Suprapubic skin (tissue), 4 donors: ENCODE measurements around the gene SLC16A13.

Source experiments
- EP300 ChIP-seq: sonication (generic); formaldehyde crosslinking; IDR thresholded peaks from one replicate; pipeline ENCODE4 v1.6.1; 2017; ENCODE audit warnings: antibody characterized with exemption
- POLR2A ChIP-seq, 2 donors: fragments of 450-650 bp; IDR thresholded peaks; one replicate each; pipeline ENCODE4 v1.6.1; 2017; ENCODE audit warnings: antibody characterized with exemption in 2 of 2, mild to moderate bottlenecking in 2 of 2, moderate library complexity in 2 of 2
- POLR2AphosphoS5 ChIP-seq, 3 donors: sonication (generic); formaldehyde crosslinking; IDR thresholded peaks; one replicate each; pipeline ENCODE4 v1.6.1; 2017; ENCODE audit warnings: antibody characterized with exemption in 3 of 3
- TF ChIP-seq, protein P1 (sequence below), 2 donors: fragments of 200-600 bp in 1 of 2; fragments of 450-650 bp in 1 of 2; sonication (generic) in 1 of 2; IDR thresholded peaks; one replicate each; pipeline ENCODE4 v1.5.1; 2016 to 2019; ENCODE audit warnings: antibody characterized with exemption in 2 of 2, mild to moderate bottlenecking in 1 of 2, moderate library complexity in 1 of 2

DNA sequence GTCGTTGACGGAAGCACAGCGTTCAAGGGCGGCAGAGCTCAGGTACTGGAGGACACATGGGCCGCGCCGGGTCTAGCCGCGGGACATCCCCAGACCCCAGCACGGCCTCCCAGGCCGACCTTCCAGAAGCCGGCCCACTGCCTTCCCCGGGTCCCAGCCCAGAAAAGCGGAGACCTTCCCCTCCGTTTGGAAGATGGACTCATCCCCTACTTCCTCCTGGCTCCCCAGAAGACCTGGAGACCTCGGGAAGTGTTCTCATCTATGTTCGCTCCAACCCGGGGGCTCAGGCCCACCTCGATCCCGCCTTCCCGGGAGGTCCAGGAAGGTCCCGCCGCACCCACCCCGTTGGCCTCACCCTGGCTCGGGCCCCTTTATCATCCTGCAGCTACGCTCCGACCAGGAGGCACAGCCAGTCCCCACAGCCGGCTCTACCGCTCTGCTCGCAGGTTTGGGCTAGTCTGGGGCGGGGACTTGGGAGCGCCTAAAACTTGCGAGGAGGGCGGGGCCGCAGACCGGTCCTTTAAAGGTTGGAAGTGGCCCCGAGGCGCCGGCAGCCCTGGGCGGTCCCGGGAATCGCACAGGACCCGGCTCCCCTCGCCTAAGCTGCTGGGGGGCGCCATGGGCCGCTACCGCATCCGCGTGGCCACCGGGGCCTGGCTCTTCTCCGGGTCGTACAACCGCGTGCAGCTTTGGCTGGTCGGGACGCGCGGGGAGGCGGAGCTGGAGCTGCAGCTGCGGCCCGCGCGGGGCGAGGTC is 40.1 kb upstream of the SLC16A13 start, which contains the start of gene ALOX12:
- TF ChIP-seq, protein P1, sequence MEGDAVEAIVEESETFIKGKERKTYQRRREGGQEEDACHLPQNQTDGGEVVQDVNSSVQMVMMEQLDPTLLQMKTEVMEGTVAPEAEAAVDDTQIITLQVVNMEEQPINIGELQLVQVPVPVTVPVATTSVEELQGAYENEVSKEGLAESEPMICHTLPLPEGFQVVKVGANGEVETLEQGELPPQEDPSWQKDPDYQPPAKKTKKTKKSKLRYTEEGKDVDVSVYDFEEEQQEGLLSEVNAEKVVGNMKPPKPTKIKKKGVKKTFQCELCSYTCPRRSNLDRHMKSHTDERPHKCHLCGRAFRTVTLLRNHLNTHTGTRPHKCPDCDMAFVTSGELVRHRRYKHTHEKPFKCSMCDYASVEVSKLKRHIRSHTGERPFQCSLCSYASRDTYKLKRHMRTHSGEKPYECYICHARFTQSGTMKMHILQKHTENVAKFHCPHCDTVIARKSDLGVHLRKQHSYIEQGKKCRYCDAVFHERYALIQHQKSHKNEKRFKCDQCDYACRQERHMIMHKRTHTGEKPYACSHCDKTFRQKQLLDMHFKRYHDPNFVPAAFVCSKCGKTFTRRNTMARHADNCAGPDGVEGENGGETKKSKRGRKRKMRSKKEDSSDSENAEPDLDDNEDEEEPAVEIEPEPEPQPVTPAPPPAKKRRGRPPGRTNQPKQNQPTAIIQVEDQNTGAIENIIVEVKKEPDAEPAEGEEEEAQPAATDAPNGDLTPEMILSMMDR (IDR thresholded peaks at IDR 0.05): no peak
- no peak for TF ChIP-seq POLR2AphosphoS5 (IDR thresholded peaks at IDR 0.05)
- TF ChIP-seq POLR2A (IDR thresholded peaks at IDR 0.05): no peak
- TF ChIP-seq EP300: no peak
